HFF-Myc (cell line): Measurements from ENCODE around the gene HIVEP1.

Experiments used
- DNase-seq: peaks from one replicate; pipeline ENCODE4 v3.0.0-alpha.2; 2011; ENCODE audit warnings: low read depth; ENCODE audit errors: extremely low read depth
- H3K4me3 ChIP-seq: replicated peaks from 2 replicates; pipeline ENCODE4 v1.5.1; 2011; ENCODE audit warnings: low read depth, mild to moderate bottlenecking, control low read depth, low read length
- CTCF ChIP-seq: IDR thresholded peaks from 2 replicates; pipeline ENCODE4 v1.5.1; 2012; ENCODE audit warnings: mild to moderate bottlenecking, low read depth, low read length, control low read depth; ENCODE audit errors: missing control alignments

The HIVEP1 gene

GRCh38 chr6:12012038-12012557 is at the start of gene HIVEP1:
HIVEP1 (plus strand) TSS chr6:12012312; CDS start chr6:12015629, 3,317 bp downstream.
- no peak for DNase-seq
- no peak for TF ChIP-seq CTCF
- H3K4me3 ChIP-seq: peak within 1 kb of the TSS; percentile 63

- no peak for TF ChIP-seq CTCF
- DNase-seq: no peak
- H3K4me3 ChIP-seq: no peak overlapping the region
These were observed 48.2 kb upstream of the HIVEP1 start for GRCh38 chr6:11963756-11964500.

GRCh38 chr6:11964729-11965335 is 47.3 kb upstream of the HIVEP1 start:
- no peak for DNase-seq
- TF ChIP-seq CTCF: no peak
- H3K4me3 ChIP-seq: no peak overlapping the region

- H3K4me3 ChIP-seq: no peak overlapping the region
- no peak for TF ChIP-seq CTCF
- no peak for DNase-seq
These were observed 46.6 kb upstream of the HIVEP1 start for GRCh38 chr6:11965499-11965898.

- no peak overlapping the region for H3K4me3 ChIP-seq
These were observed 43.8 kb upstream of the HIVEP1 start for GRCh38 chr6:11968241-11968806.

GRCh38 chr6:11969092-11969491 is 43.0 kb upstream of the HIVEP1 start:
- no peak for TF ChIP-seq CTCF
- no peak for DNase-seq
- H3K4me3 ChIP-seq: no peak overlapping the region

More at GRCh38 chr6:11968241-11968806, 43.8 kb upstream of the HIVEP1 start:
- no peak for TF ChIP-seq CTCF
- DNase-seq: no peak
